Keratinocyte (primary cell): Measurements from ENCODE around the gene SELENON.

ENCODE experiments used
- CTCF ChIP-seq, 3 experiments: IDR thresholded peaks in 1 of 3; conservative IDR thresholded peaks in 1 of 3; optimal IDR thresholded peaks in 1 of 3; 2 replicates in 2 of 3; 3 replicates in 1 of 3; pipeline versions ENCODE3 to v1.5.1; 2011; ENCODE audit warnings: low read length in 3 of 3, mild to moderate bottlenecking in 3 of 3, moderate library complexity in 2 of 3, control low read depth in 1 of 3, inconsistent platforms in 1 of 3; ENCODE audit not compliant: insufficient read depth in 2 of 3; ENCODE audit errors: extremely low read depth in 1 of 3
- EZH2 ChIP-seq: IDR thresholded peaks from one replicate; pipeline ENCODE4 v1.6.1; 2012; ENCODE audit warnings: inconsistent platforms, mild to moderate bottlenecking, low read length, moderate library complexity

- TF ChIP-seq CTCF (optimal IDR thresholded peaks at IDR 0.05 in 1 of 3, IDR thresholded peaks at IDR 0.05 in 1 of 3, conservative IDR thresholded peaks at IDR 0.05 in 1 of 3; ENCODE audit: extremely low read depth in 1 of 3, insufficient read depth in 2 of 3, low read length in 3 of 3) (no peak), EZH2 (no peak)
These were observed 44.7 kb downstream of the SELENON start for GRCh38 chr1:25844536-25845337.
